Measurements from ENCODE around the gene LRIT2. TPM values are rescaled to one million over a fixed set of nuclear protein-coding genes. Genes with fewer than 3 reads are reported as not detected.

The LRIT2 gene, protein sequence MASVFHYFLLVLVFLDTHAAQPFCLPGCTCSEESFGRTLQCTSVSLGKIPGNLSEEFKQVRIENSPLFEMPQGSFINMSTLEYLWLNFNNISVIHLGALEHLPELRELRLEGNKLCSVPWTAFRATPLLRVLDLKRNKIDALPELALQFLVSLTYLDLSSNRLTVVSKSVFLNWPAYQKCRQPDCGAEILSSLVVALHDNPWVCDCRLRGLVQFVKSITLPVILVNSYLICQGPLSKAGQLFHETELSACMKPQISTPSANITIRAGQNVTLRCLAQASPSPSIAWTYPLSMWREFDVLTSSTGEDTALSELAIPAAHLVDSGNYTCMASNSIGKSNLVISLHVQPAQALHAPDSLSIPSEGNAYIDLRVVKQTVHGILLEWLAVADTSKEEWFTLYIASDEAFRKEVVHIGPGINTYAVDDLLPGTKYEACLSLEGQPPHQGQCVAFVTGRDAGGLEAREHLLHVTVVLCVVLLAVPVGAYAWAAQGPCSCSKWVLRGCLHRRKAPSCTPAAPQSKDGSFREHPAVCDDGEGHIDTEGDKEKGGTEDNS
- not detected for total RNA-seq

DNA sequence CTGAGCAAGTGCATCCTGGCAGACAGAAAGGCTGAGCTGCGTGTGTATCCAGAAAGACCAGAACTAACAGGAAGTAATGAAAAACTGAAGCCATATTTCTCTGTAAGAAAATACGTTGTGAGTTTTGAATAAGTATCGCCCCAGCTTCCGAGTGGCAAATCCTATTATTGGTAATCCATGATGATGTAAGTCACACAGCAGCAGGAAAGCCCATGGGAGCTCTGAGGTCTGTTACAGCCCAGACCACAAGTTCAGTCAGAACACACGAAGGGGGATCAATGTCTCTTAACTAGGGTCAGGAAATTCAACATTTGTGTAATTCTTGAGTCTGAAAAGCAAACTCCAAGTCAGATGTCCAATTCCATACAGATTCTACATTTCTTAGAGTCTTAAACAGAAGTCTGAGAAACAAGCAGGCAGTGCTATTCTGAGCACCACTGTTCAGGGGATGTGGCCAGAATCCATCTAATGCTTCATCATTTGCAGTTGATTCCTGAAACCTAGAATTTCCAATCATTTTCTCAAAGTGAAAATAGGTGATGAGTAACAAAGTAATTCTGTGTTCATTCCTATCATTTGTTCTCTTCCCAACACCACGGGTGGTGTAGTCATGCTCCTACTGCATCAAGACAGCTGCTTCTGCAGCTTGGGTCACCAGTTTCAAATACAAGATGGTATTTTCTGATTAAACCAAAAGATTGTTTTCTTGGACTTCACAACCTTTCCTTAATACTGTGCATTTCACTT lies at the start of gene LRIT2:
LRIT2 (minus strand) TSS at position 118 of the 747 bp plus-strand sequence; CDS start at position 94, 24 bp downstream.
- Histone ChIP-seq H3K4me3 (no peak within 1 kb of the TSS), H3K27me3 (replicated peaks; ENCODE audit: insufficient read depth) (no peaks in the 10 kb centered on the region), H3K4me1 (replicated peaks) (no peaks in the 10 kb centered on the region), H3K9me3 (no peaks in the 10 kb centered on the region), H3K36me3 (no peaks in the 10 kb centered on the region), H3K27ac (no peak within 1 kb of the TSS)
- no peak for DNase-seq (ENCODE audit: low spot score)
- intact Hi-C loops (cut with DNase I) = no loop called here
- WGBS = 62% methylated on average over 6 of the region's 6 CpGs
- TF ChIP-seq POLR2A (IDR thresholded peaks at IDR 0.05) (no peak), POLR2AphosphoS5 (IDR thresholded peaks at IDR 0.05) (no peak)
- TF ChIP-seq, protein P1, sequence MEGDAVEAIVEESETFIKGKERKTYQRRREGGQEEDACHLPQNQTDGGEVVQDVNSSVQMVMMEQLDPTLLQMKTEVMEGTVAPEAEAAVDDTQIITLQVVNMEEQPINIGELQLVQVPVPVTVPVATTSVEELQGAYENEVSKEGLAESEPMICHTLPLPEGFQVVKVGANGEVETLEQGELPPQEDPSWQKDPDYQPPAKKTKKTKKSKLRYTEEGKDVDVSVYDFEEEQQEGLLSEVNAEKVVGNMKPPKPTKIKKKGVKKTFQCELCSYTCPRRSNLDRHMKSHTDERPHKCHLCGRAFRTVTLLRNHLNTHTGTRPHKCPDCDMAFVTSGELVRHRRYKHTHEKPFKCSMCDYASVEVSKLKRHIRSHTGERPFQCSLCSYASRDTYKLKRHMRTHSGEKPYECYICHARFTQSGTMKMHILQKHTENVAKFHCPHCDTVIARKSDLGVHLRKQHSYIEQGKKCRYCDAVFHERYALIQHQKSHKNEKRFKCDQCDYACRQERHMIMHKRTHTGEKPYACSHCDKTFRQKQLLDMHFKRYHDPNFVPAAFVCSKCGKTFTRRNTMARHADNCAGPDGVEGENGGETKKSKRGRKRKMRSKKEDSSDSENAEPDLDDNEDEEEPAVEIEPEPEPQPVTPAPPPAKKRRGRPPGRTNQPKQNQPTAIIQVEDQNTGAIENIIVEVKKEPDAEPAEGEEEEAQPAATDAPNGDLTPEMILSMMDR (IDR thresholded peaks at IDR 0.05) = no peak

DNA sequence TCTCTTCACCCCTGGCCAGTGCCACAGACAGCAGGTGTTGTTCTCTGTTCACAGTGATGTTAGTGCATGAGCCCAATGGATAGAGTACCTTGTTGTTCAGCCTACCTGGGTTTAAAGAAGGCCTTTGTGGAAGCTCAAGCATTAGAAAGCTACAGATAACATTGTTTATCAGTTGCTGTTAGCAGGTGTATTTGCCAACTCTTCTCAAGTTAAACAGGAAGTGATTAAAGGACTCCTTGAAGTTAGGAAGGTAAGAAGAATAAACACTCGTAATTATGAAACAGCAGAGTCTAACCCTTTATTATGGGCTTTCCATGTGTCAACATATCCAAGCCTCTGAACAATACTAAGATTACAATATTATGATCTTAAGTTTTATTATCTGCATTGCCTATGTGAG lies 45.4 kb upstream of the LRIT2 start:
- TF ChIP-seq POLR2AphosphoS5 (IDR thresholded peaks at IDR 0.05) (no peak), POLR2A (IDR thresholded peaks at IDR 0.05) (no peak)
- TF ChIP-seq, protein P1 (IDR thresholded peaks at IDR 0.05) = no peak
- no peaks in the 10 kb centered on the region for H3K9me3 ChIP-seq
- H3K36me3 ChIP-seq = no peaks in the 10 kb centered on the region
- no peaks in the 10 kb centered on the region for H3K4me1 ChIP-seq (replicated peaks)
- intact Hi-C loops (cut with DNase I) = no loop called here
- H3K4me3 ChIP-seq = no peak overlapping the region
- DNase-seq (ENCODE audit: low spot score) = no peak
- no peaks in the 10 kb centered on the region for H3K27me3 ChIP-seq (replicated peaks; ENCODE audit: insufficient read depth)
- 26% methylated on average over 1 of the region's 1 CpG for WGBS
- H3K27ac ChIP-seq = no peak overlapping the region

DNA sequence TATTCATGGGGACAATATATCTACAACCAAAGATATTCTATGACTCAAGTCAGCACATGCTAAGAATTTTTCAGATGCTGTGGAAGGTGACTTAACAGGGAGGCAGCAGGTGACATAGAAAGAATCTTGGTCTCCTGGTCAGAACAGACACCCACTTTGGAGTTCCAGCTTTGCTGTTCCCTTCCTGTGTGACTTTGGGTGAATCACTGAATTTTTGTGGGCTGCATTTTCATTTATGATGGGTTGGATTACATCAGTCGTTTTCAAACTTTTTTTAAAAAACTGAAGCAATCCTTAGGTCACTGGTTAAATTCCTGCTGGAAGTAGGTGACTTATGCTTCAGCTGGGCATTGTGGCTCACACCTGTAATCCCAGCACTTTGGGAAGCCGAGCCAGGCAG lies 44.4 kb upstream of the LRIT2 start:
- no peaks in the 10 kb centered on the region for H3K36me3 ChIP-seq
- no peak overlapping the region for H3K4me3 ChIP-seq
- TF ChIP-seq POLR2A (IDR thresholded peaks at IDR 0.05) (no peak), POLR2AphosphoS5 (IDR thresholded peaks at IDR 0.05) (no peak)
- TF ChIP-seq, protein P1 (IDR thresholded peaks at IDR 0.05) = no peak
- intact Hi-C loops (cut with DNase I) = loop anchor here (5.0 kb wide), 1 partner anchor 108 kb away; no protein-coding TSS in a partner anchor
- no peaks in the 10 kb centered on the region for H3K4me1 ChIP-seq (replicated peaks)
- no peaks in the 10 kb centered on the region for H3K27me3 ChIP-seq (replicated peaks; ENCODE audit: insufficient read depth)
- no peak for DNase-seq (ENCODE audit: low spot score)
- H3K27ac ChIP-seq = no peak overlapping the region
- no peaks in the 10 kb centered on the region for H3K9me3 ChIP-seq
- 61% methylated on average over 2 of the region's 2 CpGs for WGBS

DNA sequence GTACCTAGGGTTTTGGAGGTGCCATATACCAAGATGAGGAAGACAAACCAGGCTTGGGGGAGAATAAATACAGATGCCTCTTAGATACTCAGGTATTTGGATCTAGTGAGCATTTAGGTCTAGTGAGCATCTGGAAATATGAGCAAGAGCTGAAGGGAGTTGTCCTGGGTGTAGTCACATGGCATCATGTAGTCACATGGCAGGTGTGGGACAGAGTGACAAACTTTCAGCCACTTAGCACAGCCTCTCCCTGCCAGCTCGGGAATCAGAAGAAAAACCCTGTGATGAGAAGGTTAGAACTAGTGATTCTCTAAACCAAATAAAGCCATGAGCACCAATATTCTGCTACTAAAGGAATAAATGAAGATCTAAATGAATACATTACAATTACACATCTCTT lies 43.8 kb upstream of the LRIT2 start:
- Histone ChIP-seq H3K4me1 (replicated peaks) (no peaks in the 10 kb centered on the region), H3K36me3 (no peaks in the 10 kb centered on the region), H3K27ac (no peak overlapping the region), H3K27me3 (replicated peaks; ENCODE audit: insufficient read depth) (no peaks in the 10 kb centered on the region), H3K9me3 (no peaks in the 10 kb centered on the region), H3K4me3 (no peak overlapping the region)
- no peak for TF ChIP-seq POLR2AphosphoS5 (IDR thresholded peaks at IDR 0.05)
- TF ChIP-seq, protein P1 (IDR thresholded peaks at IDR 0.05) = no peak
- no peak for TF ChIP-seq POLR2A (IDR thresholded peaks at IDR 0.05)
- intact Hi-C loops (cut with DNase I) = loop anchor here (5.0 kb wide), 1 partner anchor 108 kb away; no protein-coding TSS in a partner anchor
- WGBS = 92% methylated on average over 1 of the region's 1 CpG
- no peak for DNase-seq (ENCODE audit: low spot score)

Data from prostate gland (tissue), 2 donors.